MM.1S (cell line): ENCODE measurements around the gene RTN4.

ENCODE experiments used
- DNase-seq: peaks from one replicate; pipeline ENCODE4 v3.0.0-alpha.2; 2015
- H2AFZ ChIP-seq: fragments of 300-600 bp; sonication (generic); 2 replicates; pipeline ENCODE4 v1.6.0; 2016; ENCODE audit warnings: antibody characterized with exemption, low read length
- H3F3A ChIP-seq: fragments of 300-600 bp; sonication (generic); 2 replicates; pipeline ENCODE4 v1.6.1; 2016; ENCODE audit warnings: mild to moderate bottlenecking, antibody characterized with exemption, low read length, moderate library complexity, mixed read lengths; ENCODE audit not compliant: insufficient read depth
- H3K27ac ChIP-seq: fragments of 300-600 bp; sonication (generic); 2 replicates; pipeline ENCODE4 v1.5.1; 2016; ENCODE audit warnings: mild to moderate bottlenecking, low read length
- H3K27me3 ChIP-seq: fragments of 300-600 bp; sonication (generic); replicated peaks from 2 replicates; pipeline ENCODE4 v1.6.0; 2016; ENCODE audit warnings: low read length; ENCODE audit not compliant: insufficient read depth
- H3K36me3 ChIP-seq: fragments of 300-600 bp; sonication (generic); replicated peaks from 2 replicates; pipeline ENCODE4 v1.6.1; 2016; ENCODE audit warnings: mild to moderate bottlenecking, low read length, mixed read lengths; ENCODE audit not compliant: insufficient read depth
- H3K4me1 ChIP-seq: fragments of 300-600 bp; sonication (generic); 2 replicates; pipeline ENCODE4 v1.6.1; 2016; ENCODE audit warnings: low read length, mixed read lengths
- H3K4me2 ChIP-seq: fragments of 300-600 bp; sonication (generic); 2 replicates; pipeline ENCODE4 v1.6.0; 2016; ENCODE audit warnings: low read depth, low read length
- H3K4me3 ChIP-seq: fragments of 300-600 bp; sonication (generic); 2 replicates; pipeline ENCODE4 v1.5.1; 2016; ENCODE audit warnings: low read length, mixed read lengths
- H3K79me2 ChIP-seq: fragments of 300-600 bp; sonication (generic); 2 replicates; pipeline ENCODE4 v1.6.1; 2016; ENCODE audit warnings: mixed run types, low read length, mixed read lengths
- H3K9ac ChIP-seq: fragments of 300-600 bp; sonication (generic); 2 replicates; pipeline ENCODE4 v1.6.1; 2016; ENCODE audit warnings: low read length, mixed read lengths
- H3K9me2 ChIP-seq: fragments of 300-600 bp; sonication (generic); replicated peaks from 2 replicates; pipeline ENCODE4 v1.6.1; 2016; ENCODE audit warnings: mild to moderate bottlenecking, low read length, mixed read lengths; ENCODE audit not compliant: insufficient read depth
- H3K9me3 ChIP-seq: fragments of 300-600 bp; sonication (generic); replicated peaks from 2 replicates; pipeline ENCODE4 v1.6.1; 2016; ENCODE audit warnings: mild to moderate bottlenecking, low read length, mixed read lengths; ENCODE audit not compliant: insufficient read depth
- H4K20me1 ChIP-seq: fragments of 300-600 bp; sonication (generic); 2 replicates; pipeline ENCODE4 v1.6.1; 2016; ENCODE audit warnings: mild to moderate bottlenecking, low read length, moderate library complexity, mixed read lengths; ENCODE audit not compliant: insufficient read depth
- CTCF ChIP-seq: fragments of 300-600 bp; sonication (generic); IDR thresholded peaks from 2 replicates; pipeline ENCODE4 v1.5.1; 2016; ENCODE audit warnings: antibody characterized with exemption, low read length, mixed read lengths
- EZH2 ChIP-seq: fragments of 300-600 bp; sonication (generic); optimal IDR thresholded peaks from 2 replicates; pipeline ENCODE3; 2017; ENCODE audit warnings: low read depth, mild to moderate bottlenecking, antibody characterized with exemption, low read length, mixed read lengths
- EZH2phosphoT487 ChIP-seq: fragments of 300-600 bp; sonication (generic); IDR thresholded peaks from 2 replicates; pipeline ENCODE4 v1.6.1; 2018; ENCODE audit warnings: antibody characterized with exemption, low read length

The RTN4 gene

GRCh38 chr2:55009277-55010060 lies 40.8 kb downstream of the RTN4 start:
- Histone ChIP-seq H4K20me1 (no peaks in the 10 kb centered on the region), H3K4me1 (peaks cover 40% of the 10 kb centered on the region), H3K27me3 (no peaks in the 10 kb centered on the region), H3F3A (peaks cover 44% of the 10 kb centered on the region), H3K9me3 (no peaks in the 10 kb centered on the region), H3K27ac (peak overlapping the region; percentile 83), H3K36me3 (no peaks in the 10 kb centered on the region), H3K79me2 (peaks cover 94% of the 10 kb centered on the region), H2AFZ (peak overlapping the region; percentile 51; the same call in 1 of the 2 replicates), H3K9me2 (no peaks in the 10 kb centered on the region), H3K9ac (peak overlapping the region; percentile 58), H3K4me3 (peak overlapping the region; percentile 71), H3K4me2 (peak overlapping the region; percentile 72)
- TF ChIP-seq EZH2phosphoT487 = no peak
- no peak for TF ChIP-seq EZH2
- no peak for TF ChIP-seq CTCF
- DNase-seq = peak; percentile 53

GRCh38 chr2:55006306-55006705 lies 43.9 kb downstream of the RTN4 start:
- no peaks in the 10 kb centered on the region for H3K27me3 ChIP-seq
- H3K36me3 ChIP-seq = no peaks in the 10 kb centered on the region
- H3K9me2 ChIP-seq = no peaks in the 10 kb centered on the region
- no peaks in the 10 kb centered on the region for H3K9me3 ChIP-seq
- TF ChIP-seq EZH2phosphoT487 (no peak), CTCF (no peak), EZH2 (no peak)
- no peak overlapping the region for H3K9ac ChIP-seq
- H3K4me1 ChIP-seq = peaks cover 13% of the 10 kb centered on the region
- no peak overlapping the region for H3K4me2 ChIP-seq
- peaks cover 94% of the 10 kb centered on the region for H3K79me2 ChIP-seq
- H4K20me1 ChIP-seq = no peaks in the 10 kb centered on the region
- DNase-seq = no peak
- H3K27ac ChIP-seq = no peak overlapping the region
- H3K4me3 ChIP-seq = no peak overlapping the region
- H3F3A ChIP-seq = peaks cover 25% of the 10 kb centered on the region
- H2AFZ ChIP-seq = no peak overlapping the region

GRCh38 chr2:55003706-55004639 lies 46.3 kb downstream of the RTN4 start:
- TF ChIP-seq EZH2phosphoT487 (no peak), CTCF (no peak), EZH2 (no peak)
- Histone ChIP-seq H3K4me1 (peaks cover 16% of the 10 kb centered on the region; the same call in 1 of the 2 replicates), H3K36me3 (no peaks in the 10 kb centered on the region), H3K9me2 (no peaks in the 10 kb centered on the region), H3K4me2 (no peak overlapping the region), H2AFZ (no peak overlapping the region), H3K4me3 (no peak overlapping the region), H3K79me2 (peaks cover 92% of the 10 kb centered on the region), H3K9ac (no peak overlapping the region), H3K27ac (no peak overlapping the region), H3K27me3 (no peaks in the 10 kb centered on the region), H3F3A (peaks cover 11% of the 10 kb centered on the region; the same call in 1 of the 2 replicates), H3K9me3 (no peaks in the 10 kb centered on the region), H4K20me1 (no peaks in the 10 kb centered on the region)
- DNase-seq = no peak
